Measurements from ENCODE around the gene SF3B1.
"Not testable (repeated sequence)": the region's sequence is repeated elsewhere in the genome, so short reads cannot be mapped to it uniquely, and the experiment has no call there.

SF3B1 gene, protein sequence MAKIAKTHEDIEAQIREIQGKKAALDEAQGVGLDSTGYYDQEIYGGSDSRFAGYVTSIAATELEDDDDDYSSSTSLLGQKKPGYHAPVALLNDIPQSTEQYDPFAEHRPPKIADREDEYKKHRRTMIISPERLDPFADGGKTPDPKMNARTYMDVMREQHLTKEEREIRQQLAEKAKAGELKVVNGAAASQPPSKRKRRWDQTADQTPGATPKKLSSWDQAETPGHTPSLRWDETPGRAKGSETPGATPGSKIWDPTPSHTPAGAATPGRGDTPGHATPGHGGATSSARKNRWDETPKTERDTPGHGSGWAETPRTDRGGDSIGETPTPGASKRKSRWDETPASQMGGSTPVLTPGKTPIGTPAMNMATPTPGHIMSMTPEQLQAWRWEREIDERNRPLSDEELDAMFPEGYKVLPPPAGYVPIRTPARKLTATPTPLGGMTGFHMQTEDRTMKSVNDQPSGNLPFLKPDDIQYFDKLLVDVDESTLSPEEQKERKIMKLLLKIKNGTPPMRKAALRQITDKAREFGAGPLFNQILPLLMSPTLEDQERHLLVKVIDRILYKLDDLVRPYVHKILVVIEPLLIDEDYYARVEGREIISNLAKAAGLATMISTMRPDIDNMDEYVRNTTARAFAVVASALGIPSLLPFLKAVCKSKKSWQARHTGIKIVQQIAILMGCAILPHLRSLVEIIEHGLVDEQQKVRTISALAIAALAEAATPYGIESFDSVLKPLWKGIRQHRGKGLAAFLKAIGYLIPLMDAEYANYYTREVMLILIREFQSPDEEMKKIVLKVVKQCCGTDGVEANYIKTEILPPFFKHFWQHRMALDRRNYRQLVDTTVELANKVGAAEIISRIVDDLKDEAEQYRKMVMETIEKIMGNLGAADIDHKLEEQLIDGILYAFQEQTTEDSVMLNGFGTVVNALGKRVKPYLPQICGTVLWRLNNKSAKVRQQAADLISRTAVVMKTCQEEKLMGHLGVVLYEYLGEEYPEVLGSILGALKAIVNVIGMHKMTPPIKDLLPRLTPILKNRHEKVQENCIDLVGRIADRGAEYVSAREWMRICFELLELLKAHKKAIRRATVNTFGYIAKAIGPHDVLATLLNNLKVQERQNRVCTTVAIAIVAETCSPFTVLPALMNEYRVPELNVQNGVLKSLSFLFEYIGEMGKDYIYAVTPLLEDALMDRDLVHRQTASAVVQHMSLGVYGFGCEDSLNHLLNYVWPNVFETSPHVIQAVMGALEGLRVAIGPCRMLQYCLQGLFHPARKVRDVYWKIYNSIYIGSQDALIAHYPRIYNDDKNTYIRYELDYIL
- 1,075 to 1,157 (median 1,126) reads per million in 4 donors for total RNA-seq

GRCh38 chr2:197434541-197435513 lies at the start of gene SF3B1:
Gene SF3B1 (minus strand): TSS chr2:197435028. CDS start chr2:197434999, 29 bp downstream.
- peak; percentile 99 for DNase-seq

DNA sequence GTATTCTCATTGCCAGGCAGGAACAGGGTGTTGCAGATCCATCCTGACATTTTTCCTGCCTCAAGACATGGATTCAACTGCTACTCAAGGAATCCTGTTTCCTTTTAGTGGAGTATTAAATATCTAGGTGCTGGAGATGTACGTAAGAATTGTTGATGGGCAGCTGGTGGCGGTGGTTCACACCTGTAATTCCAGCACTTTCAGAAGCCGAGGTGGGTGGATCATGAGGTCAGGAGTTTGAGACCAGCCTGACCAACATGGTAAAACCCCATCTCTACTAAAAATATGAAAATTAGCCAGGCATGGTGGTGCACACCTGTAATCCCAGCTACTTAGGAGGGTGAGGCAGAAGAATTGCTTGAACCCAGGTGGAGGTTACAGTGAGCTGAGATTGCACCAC lies 49.4 kb upstream of the SF3B1 start:
- DNase-seq: not testable (repeated sequence)

GRCh38 chr2:197480165-197481036 lies 45.6 kb upstream of the SF3B1 start:
- no peak for DNase-seq

- DNase-seq: no peak
These were observed 43.0 kb upstream of the SF3B1 start for GRCh38 chr2:197477797-197478196.

DNA sequence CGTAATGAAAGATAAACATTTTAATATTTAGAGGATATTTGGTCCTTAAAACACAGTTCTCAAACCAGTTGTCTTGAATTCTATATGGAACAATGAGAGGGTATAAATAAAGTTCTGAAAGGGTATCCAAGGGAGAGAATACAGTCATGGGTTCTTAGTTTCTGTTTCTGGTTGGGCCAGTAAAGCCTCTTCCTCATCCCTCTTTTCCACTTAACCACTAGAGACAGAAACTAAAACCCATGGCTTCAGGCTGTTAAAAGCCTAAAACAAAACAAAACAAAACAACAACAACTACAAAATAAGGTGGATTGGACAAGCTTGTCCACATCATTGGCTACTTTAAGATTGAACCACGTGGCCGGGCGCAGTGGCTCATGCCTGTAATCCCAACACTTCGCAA lies 37.3 kb upstream of the SF3B1 start:
- no peak for DNase-seq

- DNase-seq: no peak
These were observed 29.3 kb upstream of the SF3B1 start for GRCh38 chr2:197464175-197464574.

- DNase-seq: no peak
These were observed 26.2 kb upstream of the SF3B1 start for GRCh38 chr2:197461057-197461456.

GRCh38 chr2:197460649-197461048 lies 25.8 kb upstream of the SF3B1 start:
- DNase-seq: no peak

DNA sequence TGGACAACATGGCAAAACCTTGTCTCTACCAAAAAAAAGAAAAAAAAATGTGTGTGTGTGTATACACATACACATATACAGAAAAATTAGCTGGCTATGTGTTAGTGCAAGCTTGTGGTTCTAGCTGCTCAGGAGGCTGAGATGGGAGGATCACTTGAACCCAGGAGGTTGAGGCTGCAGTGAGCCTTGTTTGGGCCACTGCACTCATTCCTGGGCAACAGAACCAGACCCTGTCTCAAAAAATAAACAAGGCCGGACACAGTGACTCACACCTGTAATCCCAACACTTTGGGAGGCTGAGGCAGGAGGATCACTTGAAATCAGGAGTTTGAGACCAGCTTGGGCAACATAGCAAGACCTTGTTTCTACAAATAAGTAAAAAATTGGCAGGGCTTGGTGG lies 20.6 kb upstream of the SF3B1 start:
- no peak for DNase-seq

- no peak for DNase-seq
These were observed 20.1 kb upstream of the SF3B1 start for GRCh38 chr2:197454923-197455322.

- DNase-seq: no peak
These were observed 19.1 kb upstream of the SF3B1 start for GRCh38 chr2:197453914-197454398.

DNA sequence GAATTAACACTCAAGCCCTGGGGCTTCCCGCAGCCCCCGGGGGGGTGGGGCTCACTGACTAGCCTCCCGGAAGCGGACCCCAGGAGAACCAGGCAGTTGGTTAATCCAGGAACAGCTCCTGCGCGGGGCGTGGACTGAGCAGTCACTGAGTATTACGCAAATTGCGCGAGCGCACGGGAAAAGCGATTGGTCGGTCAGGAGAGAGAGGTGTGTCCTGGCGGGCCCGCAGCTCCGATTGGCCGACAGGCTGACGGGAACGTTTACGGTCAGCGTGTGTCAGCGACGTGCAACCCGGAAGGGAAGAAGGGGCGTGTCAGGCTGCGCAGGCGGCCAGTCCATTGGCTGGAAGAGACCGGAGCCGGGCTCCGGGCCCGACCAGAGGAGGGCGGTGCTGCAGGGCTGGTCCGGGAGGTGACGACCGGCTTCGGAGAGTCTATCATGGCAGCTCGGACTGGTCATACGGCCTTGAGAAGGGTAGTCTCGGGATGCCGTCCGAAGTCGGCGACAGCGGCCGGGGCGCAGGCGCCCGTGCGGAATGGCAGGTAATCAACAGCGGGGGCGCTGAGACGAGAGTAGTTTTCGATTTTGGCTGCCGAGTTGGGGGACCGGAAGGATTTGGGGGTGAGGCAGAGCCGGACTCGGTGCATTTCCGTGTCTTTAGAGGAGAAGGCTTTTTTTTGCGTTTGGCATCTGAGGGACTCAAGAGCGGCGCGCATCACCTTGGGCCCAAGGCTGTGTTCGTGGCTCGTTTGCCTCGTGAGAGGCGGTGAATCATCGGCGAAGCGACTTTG lies 18.5 kb upstream of the SF3B1 start, which contains the start of gene COQ10B:
TSS of gene COQ10B (plus strand) at position 430 of the 791 bp plus-strand sequence. CDS start at position 439, 9 bp downstream.
- DNase-seq: peak; percentile 98 to 100 (median 99)

GRCh38 chr2:197452754-197453122 lies 17.9 kb upstream of the SF3B1 start:
- DNase-seq: no peak

DNA sequence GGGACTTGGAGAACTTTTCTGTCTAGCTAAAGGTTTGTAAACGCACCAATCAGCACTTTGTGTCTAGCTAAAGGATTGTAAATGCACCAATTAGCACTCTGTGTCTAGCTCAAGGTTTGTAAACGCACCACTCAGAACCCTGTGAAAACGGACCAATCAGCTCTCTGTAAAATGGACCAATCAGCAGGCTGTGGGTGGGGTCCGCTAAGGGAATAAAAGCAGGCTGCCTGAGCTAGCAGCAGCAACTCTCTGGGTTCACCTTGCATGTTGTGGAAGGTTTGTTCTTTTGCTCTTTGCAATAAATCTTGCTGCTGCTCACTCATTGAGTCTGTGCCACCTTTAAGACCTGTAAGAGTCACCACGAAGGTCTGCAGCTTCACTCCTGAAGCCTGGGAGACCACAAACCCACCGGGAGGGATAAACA lies 16.1 kb upstream of the SF3B1 start:
- DNase-seq: not testable (repeated sequence)

- no peak for DNase-seq
These were observed 15.6 kb upstream of the SF3B1 start for GRCh38 chr2:197450465-197450864.

- no peak for DNase-seq
These were observed 12.0 kb upstream of the SF3B1 start for GRCh38 chr2:197446844-197447243.

DNA sequence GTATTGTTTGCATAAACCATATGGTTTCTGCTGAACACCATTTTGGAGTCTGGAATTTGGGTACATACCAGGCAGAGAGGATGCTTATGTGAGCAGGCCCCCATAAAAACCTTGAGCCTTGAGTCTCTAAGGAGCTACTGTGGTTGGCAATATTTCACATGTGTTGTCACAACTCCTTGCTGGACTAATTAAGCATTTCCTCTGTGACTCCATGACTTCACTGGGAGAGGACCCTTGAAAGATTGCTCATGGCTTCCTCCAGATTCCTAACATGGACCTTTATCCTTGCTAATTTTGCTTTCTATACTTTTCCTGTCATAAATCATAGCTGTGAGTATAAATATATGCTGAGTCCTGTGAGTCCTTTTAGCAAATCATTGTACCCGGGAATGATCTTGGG lies 10.9 kb upstream of the SF3B1 start:
- DNase-seq: no peak

DNA sequence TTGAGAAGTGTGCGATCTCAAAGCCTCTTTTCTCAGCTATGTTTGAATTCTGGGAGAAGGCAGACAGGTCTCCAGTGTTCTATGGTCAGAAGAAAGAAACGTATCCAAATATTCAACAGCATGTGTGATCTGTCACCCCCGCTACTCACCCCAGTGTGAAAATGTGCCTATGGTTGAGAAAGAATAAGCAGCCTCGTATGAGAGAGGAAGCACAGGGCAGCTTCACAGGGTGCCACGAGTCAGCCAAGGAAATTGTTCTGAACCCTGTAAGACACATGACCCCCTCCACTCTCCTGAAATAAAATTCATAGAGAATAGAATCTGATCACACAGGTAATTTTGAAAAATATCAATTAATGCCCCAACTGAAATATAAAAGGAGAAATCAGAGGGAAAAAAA lies 8.0 kb upstream of the SF3B1 start:
- no peak for DNase-seq

GRCh38 chr2:197437380-197437779 lies 2.6 kb upstream of the SF3B1 start:
- DNase-seq: no peak

Data from T-helper 1 cell (primary cell).